Measurements from ENCODE around the gene SCD5. TPM values are rescaled to one million over a fixed set of nuclear protein-coding genes. Genes with fewer than 3 reads are reported as not detected.

The SCD5 gene
- total RNA-seq, 4 donors from 2014 or later, result 6.2 to 9.2 (median 7.1) TPM

- TF ChIP-seq CTCF (IDR thresholded peaks at IDR 0.05; ENCODE audit: low read depth), result no peak
These were observed 92.1 kb downstream of the SCD5 start for GRCh38 chr4:82706349-82707000.

GRCh38 chr4:82705928-82706300 lies 92.7 kb downstream of the SCD5 start:
- TF ChIP-seq CTCF (IDR thresholded peaks at IDR 0.05; ENCODE audit: low read depth), result no peak

GRCh38 chr4:82705169-82705927 lies 93.2 kb downstream of the SCD5 start:
- no peak for TF ChIP-seq CTCF (IDR thresholded peaks at IDR 0.05; ENCODE audit: low read depth)

GRCh38 chr4:82704156-82704555 lies 94.4 kb downstream of the SCD5 start:
- no peak for TF ChIP-seq CTCF (IDR thresholded peaks at IDR 0.05; ENCODE audit: low read depth)

- no peak for TF ChIP-seq CTCF (IDR thresholded peaks at IDR 0.05; ENCODE audit: low read depth)
These were observed 100.2 kb downstream of the SCD5 start for GRCh38 chr4:82698412-82698811.

- no peak for TF ChIP-seq CTCF (IDR thresholded peaks at IDR 0.05; ENCODE audit: low read depth)
These were observed 101.0 kb downstream of the SCD5 start for GRCh38 chr4:82697561-82697960.

DNA sequence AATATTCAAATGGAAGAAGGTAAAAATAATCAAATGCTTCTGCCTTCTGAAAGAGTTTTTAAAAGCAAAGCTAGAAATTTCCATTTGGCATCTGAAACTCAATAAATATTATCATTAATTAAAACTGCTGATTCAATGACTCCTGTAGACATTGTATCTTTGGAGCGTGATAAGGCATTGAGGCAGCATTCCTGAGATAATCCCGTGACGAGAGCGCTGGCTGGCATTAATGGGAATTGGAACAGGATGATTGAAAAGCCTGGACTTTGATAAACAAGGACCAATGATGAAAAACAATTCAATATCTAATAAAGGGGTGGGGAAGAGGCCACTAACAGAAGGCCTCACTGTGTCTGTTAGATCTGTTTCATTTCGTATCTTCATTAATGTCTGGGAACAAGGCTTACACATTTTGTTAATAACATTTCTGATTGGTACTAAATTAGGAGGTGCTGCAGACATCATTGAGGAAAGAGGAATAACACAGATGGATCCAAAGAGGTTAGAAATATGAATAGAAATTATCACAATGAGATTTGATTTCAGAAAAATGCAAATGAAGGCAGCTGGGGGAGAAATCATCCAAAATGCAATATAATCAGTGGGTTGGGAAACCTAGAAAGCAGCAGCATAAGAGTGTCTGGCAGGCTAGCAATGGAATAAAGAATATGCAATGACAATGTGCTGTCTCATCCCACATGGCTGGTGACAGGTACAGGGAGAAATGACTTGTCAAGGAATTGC lies 102.3 kb downstream of the SCD5 start:
- no peak for TF ChIP-seq CTCF (IDR thresholded peaks at IDR 0.05; ENCODE audit: low read depth)

All from subcutaneous adipose tissue (tissue), 4 donors.